ENCODE results near the gene SUN5.
A peak's percentile ranks its signal among the peaks of the same experiment; 100 is the strongest.
"Not testable (repeated sequence)": the region's sequence is repeated elsewhere in the genome, so short reads cannot be mapped to it uniquely, and the experiment has no call there.

SUN5 gene

DNA sequence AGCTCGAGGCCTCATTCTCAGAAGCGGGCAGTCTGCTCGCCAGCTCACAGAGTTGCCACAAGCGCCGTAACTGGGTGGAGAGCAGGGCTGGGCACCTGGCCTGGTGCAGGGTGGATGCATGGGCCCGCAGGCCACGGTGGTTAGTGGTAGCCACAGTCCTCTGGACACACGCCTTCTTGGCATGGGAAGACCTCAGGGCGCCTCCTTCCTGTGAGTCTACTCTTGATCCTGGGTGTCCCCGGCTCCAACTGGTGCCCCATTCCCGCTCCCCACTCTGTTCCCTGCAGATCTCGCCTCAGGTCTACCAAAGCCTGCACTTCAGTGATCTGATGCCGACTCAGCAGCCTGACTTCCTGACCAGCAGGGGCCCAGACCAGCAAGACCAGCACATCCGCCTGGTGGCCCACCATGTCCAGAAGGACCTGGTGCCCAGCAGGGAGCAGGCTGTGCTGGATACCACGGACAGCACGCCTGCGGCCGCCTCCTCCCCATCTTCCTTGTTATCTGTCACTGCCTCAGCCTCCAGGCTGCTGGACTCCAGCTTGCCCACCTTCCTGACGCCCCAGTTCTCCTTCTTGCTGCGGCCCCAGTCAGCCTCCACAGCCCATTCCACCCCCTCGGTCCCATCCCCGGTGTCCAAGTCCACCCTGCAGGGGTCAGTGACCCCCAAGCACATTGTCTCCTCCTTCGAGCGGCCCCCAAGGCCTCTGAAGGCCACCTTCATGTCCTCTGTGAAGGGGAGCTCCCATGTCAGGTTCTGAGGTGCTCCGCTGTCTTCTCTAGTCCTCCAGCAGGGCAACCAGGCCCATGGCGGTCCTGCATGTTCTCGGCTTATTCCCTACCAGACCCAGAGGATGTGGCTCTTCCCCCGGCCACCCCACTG, 43.1 kb downstream of the SUN5 start:
- no peak for DNase-seq

DNA sequence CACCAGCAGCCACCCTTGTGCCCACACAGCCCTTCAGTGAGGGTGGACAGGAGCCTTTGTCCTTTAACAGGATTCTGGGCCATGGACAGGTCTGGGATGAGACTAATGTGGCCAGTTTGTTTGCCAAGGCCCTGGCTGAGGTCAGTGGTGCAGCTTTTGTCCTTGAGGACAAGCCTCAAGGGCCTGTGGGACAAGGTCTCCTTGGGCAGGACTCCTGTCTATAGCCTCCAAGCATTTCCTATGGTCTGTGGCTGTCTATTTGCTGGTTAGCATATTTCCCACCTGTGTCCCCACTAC, 44.1 kb downstream of the SUN5 start:
- DNase-seq, result no peak

GRCh38 chr20:32959351-32960221, 44.6 kb downstream of the SUN5 start:
- DNase-seq, result no peak

- no peak for DNase-seq
Observed at GRCh38 chr20:32958574-32958973, 45.7 kb downstream of the SUN5 start.

- DNase-seq, result no peak
Observed at GRCh38 chr20:32957459-32957858, 46.8 kb downstream of the SUN5 start.

GRCh38 chr20:32950539-32950938, 53.7 kb downstream of the SUN5 start:
- DNase-seq, result not testable (repeated sequence)

DNA sequence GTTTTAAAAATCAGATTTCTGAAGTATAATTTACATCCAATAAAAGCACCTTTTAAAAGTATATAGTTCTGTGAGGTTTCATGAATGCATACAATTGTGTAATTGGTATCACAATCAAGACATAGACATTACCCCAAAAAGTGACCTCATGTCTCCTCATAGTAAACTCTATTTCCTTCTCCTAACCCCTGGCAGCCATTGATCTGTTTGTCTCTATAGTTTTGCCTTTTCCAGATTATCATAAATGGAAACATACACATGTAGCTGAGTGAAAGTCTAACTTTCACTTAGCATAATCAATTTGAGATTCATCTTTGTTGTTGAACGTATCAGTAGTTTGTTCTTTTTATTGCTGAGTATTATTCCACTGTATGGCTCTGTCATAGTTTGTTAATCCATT, 57.6 kb downstream of the SUN5 start:
- no peak for DNase-seq

DNA sequence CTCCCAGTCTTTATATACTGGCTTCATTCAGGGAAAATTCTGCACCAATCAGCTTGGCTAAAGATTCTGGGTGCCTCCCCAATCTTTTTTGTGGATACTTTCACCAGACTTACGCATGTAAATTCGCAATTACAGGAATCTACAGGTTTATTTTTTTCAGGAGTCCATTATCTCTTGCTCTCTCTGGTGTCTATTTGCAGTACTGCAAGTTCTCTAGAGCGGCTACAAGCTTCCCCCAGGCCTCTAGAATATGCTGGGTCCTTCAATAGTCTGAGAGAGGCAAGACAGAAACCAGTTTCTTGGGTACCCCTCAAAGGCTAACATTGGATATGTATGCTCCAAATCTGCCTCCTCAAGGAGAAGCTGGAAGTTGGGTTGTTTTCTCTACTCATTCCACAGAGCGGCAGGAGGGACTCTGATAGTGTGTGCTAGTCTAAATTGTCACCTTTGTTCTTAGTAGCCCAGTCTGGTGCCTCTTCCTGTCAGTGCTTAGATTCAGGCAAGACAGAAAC, 58.5 kb downstream of the SUN5 start:
- peak; percentile 22 for DNase-seq

DNA sequence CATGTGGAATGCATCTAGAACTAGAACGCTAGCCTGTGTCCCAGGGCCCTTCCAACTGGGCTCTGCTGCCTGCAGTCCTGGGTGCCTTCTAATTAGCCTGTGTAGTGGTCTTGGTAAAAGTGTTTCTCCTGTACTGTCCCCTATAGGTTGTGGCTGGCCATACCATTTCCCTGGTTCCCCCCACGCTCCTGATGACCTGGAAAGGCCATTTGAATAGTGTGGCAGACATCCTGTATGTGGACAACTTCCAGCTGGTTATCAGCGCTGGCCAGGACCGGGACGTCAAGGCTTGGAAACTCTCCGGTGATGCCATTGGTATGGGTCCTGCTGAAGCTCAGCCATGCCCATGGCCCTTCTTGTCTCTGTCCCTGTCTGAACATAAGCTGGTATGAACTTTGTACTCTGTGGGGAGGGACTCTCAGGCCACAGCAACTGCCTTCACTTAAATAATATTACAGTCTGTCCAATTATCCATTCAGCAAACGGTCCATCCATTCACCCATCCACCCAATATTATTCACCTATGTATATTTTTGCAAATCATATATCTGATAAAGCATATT, 60.7 kb downstream of the SUN5 start:
- DNase-seq, result no peak

DNA sequence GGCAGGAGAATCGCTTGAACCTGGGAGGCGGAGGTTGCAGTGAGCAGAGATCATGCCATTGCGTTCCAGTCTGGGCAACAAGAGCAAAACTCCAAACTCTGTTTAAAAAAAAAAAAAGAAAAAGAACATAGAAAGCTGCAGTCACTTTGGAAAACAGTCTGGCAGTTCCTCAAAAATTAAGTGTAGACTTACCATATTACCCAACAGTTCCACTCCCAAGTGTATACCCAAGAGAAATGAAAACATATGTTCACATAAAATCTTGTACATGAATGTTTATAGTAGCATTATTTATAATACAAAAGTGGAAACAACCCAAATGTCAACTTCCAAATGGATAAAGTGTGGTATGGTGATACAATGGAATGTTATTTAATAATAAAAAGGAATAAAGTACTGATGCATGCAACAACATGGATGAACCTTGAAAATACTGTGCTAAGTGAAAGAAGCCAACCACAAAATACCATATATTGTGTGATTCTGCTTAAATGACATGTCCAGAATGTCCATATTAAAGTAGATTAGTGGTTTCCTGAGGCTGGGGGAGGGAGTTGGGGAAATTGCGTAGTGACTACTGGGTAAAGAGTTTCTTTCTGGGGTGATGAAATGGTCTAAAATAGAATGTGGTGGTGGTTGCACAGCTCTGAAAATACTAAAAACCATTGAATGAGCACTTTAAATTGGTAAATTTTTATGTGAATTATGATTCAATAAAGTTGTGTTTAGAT, 62.9 kb downstream of the SUN5 start:
- DNase-seq, result no peak

GRCh38 chr20:32934580-32934979, 69.7 kb downstream of the SUN5 start:
- DNase-seq, result no peak

All from NCI-H226 (cell line).